Measurements from ENCODE around the gene LAMC3. TPM values are rescaled to one million over a fixed set of nuclear protein-coding genes. Genes with fewer than 3 reads are reported as not detected.

LAMC3 gene
- total and polyA plus RNA-seq, 9 of the 15 experiments (the other 6 are each of a cell fraction or from before 2014, with no cell fraction given) = 0.10 TPM; not detected in 8

GRCh38 chr9:130963337-130963908, 45.6 kb upstream of the LAMC3 start:
- BruUV-seq (replicated peaks) = no TSS peak
- no peak overlapping the region for H3K4me2 ChIP-seq (ENCODE audit: insufficient read depth, low read length)
- H3K9ac ChIP-seq (ENCODE audit: insufficient read depth in 1 of 2, low read depth in 2 of 2, low read length in 2 of 2) = no peak overlapping the region
- DNase-seq (ENCODE audit: extremely low read depth in 1 of 4, low spot score in 3 of 4) (peak in 3 of 4 experiments; percentile 63 to 66 (median 65)), ATAC-seq (no peak), FAIRE-seq (no peak)
- no peak overlapping the region for H2AFZ ChIP-seq (ENCODE audit: low read depth, low read length)
- ChIA-PET POLR2A (interaction anchor here (0.5 to 3.2 kb wide), 5 partner anchors 11 to 68 kb away, joined by 3 to 23 read pairs (median 4); no protein-coding TSS in a partner anchor), CTCF (ENCODE audit: low intra/inter-chr PET ratio) (no interaction called here)
- no peaks in the 10 kb centered on the region for H3K36me3 ChIP-seq (ENCODE audit: control insufficient read depth, insufficient read depth, low read length)
- peaks cover 68 to 84% of the 10 kb centered on the region in 2 experiments for H3K27me3 ChIP-seq (ENCODE audit: control insufficient read depth in 2 of 2, insufficient read depth in 2 of 2, low read length in 2 of 2)
- H3K4me1 ChIP-seq (replicated peaks in 1 of 2; ENCODE audit: control insufficient read depth in 2 of 2, insufficient read depth in 2 of 2, low read length in 2 of 2) = peaks cover 0 to 8% of the 10 kb centered on the region in 2 experiments; a peak in 1 of 5 replicates
- H4K20me1 ChIP-seq (replicated peaks; ENCODE audit: control insufficient read depth, insufficient read depth, low read length) = no peaks in the 10 kb centered on the region
- intact Hi-C loops (cut with micrococcal nuclease) (no loop called here), in situ Hi-C loops (cut with MboI) (no loop called here)
- no peaks in the 10 kb centered on the region for H3K9me1 ChIP-seq (ENCODE audit: control insufficient read depth, insufficient read depth, low read length)
- TF ChIP-seq SRSF7 (optimal IDR thresholded peaks at IDR 0.05; ENCODE audit: low read depth, low read length) (no peak), NR2C1 (IDR thresholded peaks at IDR 0.05) (no peak), NR2C1 (tag; IDR thresholded peaks at IDR 0.05) (no peak), EZH2 (IDR thresholded peaks at IDR 0.05; ENCODE audit: borderline replicate concordance, low read depth, low read length) (no peak), NCOA1 (IDR thresholded peaks at IDR 0.05; ENCODE audit: low read depth) (no peak), PHB (CRISPR knock-in tag; IDR thresholded peaks at IDR 0.05) (no peak), PHTF2 (CRISPR knock-in tag; IDR thresholded peaks at IDR 0.05) (no peak), TCF3 (CRISPR knock-in tag; IDR thresholded peaks at IDR 0.05) (no peak), ELF2 (CRISPR knock-in tag; IDR thresholded peaks at IDR 0.05) (no peak), RBM34 (IDR thresholded peaks at IDR 0.05; ENCODE audit: borderline replicate concordance, insufficient read depth, low read length) (no peak), U2AF2 (optimal IDR thresholded peaks at IDR 0.05; ENCODE audit: low read depth, low read length) (no peak), MXI1 (IDR thresholded peaks at IDR 0.05; ENCODE audit: low read depth, low read length) (no peak), ZNF277 (CRISPR knock-in tag; IDR thresholded peaks at IDR 0.05; ENCODE audit: borderline replicate concordance) (no peak), ZNF316 (IDR thresholded peaks at IDR 0.05) (no peak), FOXA3 (CRISPR knock-in tag; conservative IDR thresholded peaks at IDR 0.05 in 1 of 2, IDR thresholded peaks at IDR 0.05 in 1 of 2) (no peak), ADNP (tag; IDR thresholded peaks at IDR 0.05) (no peak), ZBED1 (IDR thresholded peaks at IDR 0.05) (no peak)
- peaks cover 7% of the 10 kb centered on the region for H3K9me3 ChIP-seq (replicated peaks; ENCODE audit: control insufficient read depth, insufficient read depth, low read depth, low read length)
- H3K4me3 ChIP-seq = no peak overlapping the region
- no peak overlapping the region for H3K27ac ChIP-seq (ENCODE audit: extremely low read depth, low read depth, low read length)
- no peaks in the 10 kb centered on the region for H3K79me2 ChIP-seq (ENCODE audit: control insufficient read depth, insufficient read depth, low read length)
- WGBS (ENCODE audit: insufficient coverage, low coverage, missing lambda C conversion rate) = 1% methylated on average over 15 of the region's 15 CpGs

All from K562 (cell line).